Measurements from ENCODE around the gene ZC3HAV1.
A peak's percentile ranks its signal among the peaks of the same experiment; 100 is the strongest.
"Not testable (repeated sequence)": the region's sequence is repeated elsewhere in the genome, so short reads cannot be mapped to it uniquely, and the experiment has no call there.

The ZC3HAV1 gene

DNA sequence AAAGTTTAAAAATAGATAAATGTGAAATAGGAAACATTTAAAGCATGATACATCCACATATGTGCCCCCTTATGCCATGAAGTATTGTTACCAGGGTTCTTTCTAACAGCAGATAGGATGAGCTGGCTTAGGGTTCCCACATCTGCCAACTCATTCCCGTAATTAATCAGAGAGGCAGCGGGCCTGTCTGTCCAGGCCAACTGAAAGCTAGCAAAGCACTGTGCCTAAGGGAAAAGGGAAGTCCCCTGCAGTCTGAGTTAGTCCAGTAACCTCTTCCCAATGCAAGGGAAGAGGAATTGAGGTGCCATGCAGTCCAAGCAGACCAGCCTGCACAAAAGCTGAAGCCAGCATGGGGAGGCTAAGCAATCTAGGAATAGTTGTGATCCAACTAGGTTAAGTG lies 55.4 kb downstream of the ZC3HAV1 start:
- no peak for DNase-seq (ENCODE audit: low read depth in 2 of 2)

GRCh38 chr7:139051655-139052054 lies 57.9 kb downstream of the ZC3HAV1 start:
- no peak for DNase-seq (ENCODE audit: low read depth in 2 of 2)

GRCh38 chr7:139049936-139050335 lies 59.6 kb downstream of the ZC3HAV1 start:
- no peak for DNase-seq (ENCODE audit: low read depth in 2 of 2)

DNA sequence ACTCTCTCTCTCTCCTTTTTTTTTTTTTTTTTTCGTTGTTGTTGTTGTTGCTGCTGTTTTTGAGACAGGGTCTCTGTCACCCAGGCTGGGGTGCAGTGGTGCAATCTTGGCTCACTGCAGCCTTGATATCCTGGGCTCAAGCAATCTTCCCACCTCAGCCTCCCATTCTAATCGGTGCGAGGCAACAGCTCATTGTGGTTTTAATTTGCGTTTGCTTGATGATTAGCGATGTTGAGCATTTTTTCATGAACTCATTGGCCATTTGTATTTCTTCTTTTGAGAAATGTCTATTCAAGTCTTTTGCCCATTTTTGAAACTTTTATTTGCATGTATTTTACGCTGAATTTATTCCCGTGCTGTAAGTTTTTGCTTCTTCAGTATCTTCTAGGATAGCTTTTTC lies 60.4 kb downstream of the ZC3HAV1 start:
- no peak for DNase-seq (ENCODE audit: low read depth in 2 of 2)

- no peak for DNase-seq (ENCODE audit: low read depth in 2 of 2)
Measured at GRCh38 chr7:139047970-139048369, 61.5 kb downstream of the ZC3HAV1 start.

GRCh38 chr7:139046143-139046542 lies 63.4 kb downstream of the ZC3HAV1 start:
- DNase-seq (ENCODE audit: low read depth in 2 of 2): no peak

- DNase-seq (ENCODE audit: low read depth in 2 of 2): no peak
Measured at GRCh38 chr7:139044813-139045794, 64.4 kb downstream of the ZC3HAV1 start.

DNA sequence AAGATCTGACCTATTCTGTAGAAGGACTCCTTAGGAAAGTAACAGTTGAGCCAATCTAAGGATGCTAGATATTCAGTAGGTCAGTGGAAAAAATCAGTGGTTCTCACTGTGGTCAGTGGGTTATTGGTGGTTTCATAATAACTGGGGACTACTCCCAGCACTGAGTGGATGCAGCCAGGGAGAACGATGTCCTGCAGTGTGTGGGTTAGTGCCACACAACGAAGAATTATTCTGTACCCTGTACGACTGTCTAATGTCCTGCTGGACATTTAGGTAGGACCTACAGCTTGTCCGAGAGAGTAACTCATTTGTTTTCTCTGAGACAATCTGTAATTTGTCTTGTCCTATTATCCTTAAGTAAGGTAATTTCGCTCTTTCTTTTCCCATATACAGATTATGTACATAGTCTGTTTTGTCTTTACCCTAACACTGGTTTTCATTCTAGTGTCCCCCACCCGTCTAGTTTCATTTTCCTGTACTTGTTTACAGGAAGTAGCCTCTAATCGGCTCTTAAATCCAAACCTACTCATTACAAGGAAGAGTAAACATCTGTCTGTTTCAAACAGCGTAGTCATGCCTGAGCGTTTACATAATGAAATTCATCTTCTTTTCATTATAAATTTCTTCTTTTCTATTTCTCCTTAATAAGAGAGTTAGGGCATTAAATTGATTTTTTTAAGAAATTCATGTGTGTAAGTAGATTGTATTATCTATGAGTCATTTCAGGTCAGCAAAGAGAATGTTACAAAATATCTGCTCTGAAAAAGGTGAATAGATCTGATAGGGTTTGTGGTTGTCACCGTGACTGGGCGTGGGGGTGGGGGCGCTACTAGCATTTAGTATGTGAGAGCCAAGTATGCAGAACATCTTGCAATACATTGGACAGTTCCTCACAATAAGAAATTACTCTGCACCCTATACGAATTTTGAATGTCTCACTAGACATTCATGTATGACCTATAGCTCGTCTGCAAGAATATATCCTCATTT lies 65.4 kb downstream of the ZC3HAV1 start:
- DNase-seq (ENCODE audit: low read depth in 2 of 2): peak; percentile 59 to 67

GRCh38 chr7:139041378-139042085 lies 68.0 kb downstream of the ZC3HAV1 start:
- DNase-seq (ENCODE audit: low read depth in 2 of 2): no peak

DNA sequence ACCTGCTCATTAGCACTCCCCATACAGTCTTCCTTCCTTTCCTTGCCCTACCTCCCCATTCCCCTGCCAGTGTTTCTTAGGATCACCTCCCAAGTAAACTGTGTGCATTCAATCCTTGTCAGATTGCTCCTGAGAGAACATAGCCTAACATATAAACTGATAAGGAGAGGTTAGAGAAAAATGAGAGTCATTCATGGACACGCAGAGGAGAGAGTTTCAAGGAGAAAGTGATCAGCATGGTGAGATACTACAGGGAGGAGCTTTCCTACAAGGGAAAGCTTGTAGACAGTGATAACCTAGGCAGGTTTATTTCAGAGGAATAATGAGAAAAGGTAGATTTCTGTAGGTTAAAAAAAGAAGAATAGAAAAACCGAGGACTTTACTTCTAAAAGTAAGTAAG lies 70.8 kb downstream of the ZC3HAV1 start:
- no peak for DNase-seq (ENCODE audit: low read depth in 2 of 2)

GRCh38 chr7:139036901-139037300 lies 72.6 kb downstream of the ZC3HAV1 start:
- no peak for DNase-seq (ENCODE audit: low read depth in 2 of 2)

DNA sequence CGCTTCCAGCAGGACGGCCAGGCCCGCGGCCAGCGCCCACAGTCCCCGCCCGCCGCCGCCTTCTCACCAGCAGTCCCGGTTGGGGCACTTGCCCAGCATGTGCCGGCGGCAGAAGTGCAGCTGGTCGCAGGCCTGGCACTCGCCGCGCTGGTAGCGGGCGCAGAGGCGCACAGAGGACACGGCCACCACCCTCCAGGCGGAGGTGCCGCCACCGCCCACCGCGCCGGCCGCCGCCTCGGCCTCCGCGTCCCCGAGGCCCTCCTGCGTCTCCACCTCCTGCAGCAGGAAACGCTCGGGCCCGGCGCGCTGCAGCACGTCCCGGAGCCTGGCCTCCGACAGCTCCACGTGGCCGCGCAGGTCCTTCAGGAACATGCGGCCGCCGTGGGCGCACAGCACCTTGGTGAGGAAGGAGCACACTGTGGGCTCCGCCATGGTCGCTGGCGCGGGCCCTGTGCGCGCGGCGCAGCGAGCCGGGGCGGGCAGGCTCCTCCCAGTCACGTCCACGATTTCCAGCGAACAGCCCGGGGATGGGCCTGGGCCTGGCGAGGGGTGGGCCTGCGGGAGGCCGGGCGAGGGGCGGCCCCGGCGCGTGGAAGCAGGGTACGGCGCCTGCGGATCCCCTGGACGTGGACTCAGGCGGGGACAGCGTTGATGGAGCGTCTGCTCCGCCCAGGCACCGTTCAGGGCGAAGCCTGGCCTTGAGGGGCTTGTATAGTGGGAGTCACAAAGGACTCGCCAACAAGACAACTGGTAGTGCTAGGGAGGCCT lies 73.8 kb downstream of the ZC3HAV1 start, which contains the start of gene ZC3HAV1L:
ZC3HAV1L (minus strand) TSS at position 457 of the 768 bp plus-strand sequence; CDS start at position 432, 25 bp downstream.
- no peak for DNase-seq (ENCODE audit: low read depth in 2 of 2)

GRCh38 chr7:139034855-139035585 lies 74.5 kb downstream of the ZC3HAV1 start:
- DNase-seq (ENCODE audit: low read depth in 2 of 2): no peak

- DNase-seq (ENCODE audit: low read depth in 2 of 2): no peak
Measured at GRCh38 chr7:139034336-139034735, 75.2 kb downstream of the ZC3HAV1 start.

DNA sequence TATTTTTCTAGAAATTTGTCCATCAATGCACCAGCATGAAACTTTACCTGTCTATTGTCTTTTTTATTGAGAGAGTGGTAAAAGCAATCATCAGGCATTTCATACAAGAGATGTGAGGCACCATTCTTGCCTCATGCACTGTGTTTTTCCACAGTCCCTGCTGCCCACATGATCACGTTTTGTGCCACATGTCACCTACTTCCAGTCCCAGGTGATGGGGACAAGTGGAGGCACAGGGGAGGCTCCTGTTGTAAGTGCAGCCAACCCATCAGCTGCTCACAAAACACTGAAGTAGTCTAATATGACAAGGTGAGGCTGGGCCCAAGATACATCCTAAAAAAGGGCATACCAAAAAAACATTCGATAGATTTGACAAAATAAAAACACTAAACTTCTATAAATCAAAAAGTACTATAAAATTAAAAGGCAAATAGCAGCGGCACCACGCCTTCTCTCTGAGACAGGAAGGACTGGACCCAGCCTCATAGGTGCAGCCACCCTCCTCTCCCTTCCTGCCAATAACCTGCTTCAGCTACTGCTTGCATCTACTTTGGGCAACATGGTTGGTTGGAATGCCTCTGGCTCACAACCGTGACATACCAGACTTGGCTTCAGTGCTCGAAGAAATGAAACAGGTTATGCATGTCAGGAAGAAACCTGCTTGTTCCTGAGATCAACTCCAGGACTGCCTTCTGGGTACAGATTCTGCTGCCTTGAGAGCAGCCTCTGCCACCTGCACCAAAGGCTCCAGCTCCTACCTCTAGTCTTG lies 76.0 kb downstream of the ZC3HAV1 start:
- no peak for DNase-seq (ENCODE audit: low read depth in 2 of 2)

DNA sequence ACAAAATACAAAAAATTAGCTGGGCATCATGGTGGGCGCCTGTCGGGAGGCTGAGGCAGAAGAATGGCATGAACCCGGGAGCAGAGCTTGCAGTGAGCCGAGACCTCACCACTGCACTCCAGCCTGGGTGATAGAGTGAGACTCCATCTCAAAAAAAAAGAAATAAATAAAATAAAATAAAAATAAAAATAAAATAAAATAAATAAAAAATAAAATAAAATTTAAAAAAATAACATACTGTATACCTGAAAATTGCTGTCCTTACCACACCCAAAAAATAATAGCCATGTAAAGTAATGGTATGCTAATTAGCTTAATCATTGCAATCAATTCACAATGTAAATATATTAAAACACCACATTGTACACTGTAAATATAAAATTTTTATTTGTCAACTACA lies 77.0 kb downstream of the ZC3HAV1 start:
- no peak for DNase-seq (ENCODE audit: low read depth in 2 of 2)

GRCh38 chr7:139029353-139029752 lies 80.2 kb downstream of the ZC3HAV1 start:
- DNase-seq (ENCODE audit: low read depth in 2 of 2): no peak

DNA sequence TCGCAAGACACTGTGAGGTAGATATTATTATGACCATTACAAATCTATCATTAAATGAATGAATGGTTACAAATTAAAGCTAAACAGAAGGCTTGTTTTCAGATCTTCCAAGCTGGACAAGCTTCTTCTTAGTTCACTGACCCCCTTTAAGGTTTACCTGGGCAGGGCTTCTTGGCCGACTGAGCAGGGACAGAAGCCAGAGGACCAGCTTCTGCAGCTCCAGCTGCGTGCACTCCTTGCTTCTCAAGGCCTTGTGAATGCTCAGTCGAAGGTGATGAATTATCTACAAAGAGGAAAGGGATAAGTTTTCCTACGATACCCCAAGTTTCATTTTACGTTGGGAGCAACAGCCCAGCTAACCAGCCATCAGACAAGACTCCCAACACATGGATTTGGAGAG lies 83.0 kb downstream of the ZC3HAV1 start:
- no peak for DNase-seq (ENCODE audit: low read depth in 2 of 2)

DNA sequence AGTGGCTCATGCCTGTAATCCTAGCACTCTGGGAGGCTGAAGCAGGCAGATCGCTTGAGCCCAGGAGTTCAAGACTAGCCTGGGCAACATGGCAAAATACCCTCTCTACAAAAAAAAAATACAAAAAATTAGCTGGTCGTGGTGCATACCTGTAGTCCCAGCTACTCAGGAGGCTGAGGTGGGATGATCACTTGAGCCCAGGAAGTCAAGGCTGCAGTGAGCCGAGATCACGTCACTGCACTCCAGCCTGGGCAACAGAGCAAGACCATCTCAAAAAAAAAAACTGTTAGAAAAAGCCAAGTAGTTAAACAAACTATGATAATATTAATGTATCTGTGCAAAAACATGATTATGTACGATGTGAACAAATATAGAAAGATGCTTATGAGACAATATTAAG lies 83.7 kb downstream of the ZC3HAV1 start:
- not testable (repeated sequence) for DNase-seq (ENCODE audit: low read depth in 2 of 2)
